Tibial nerve (tissue), 4 donors: ENCODE results near the gene CPN1.

Experiments
- EP300 ChIP-seq, 2 donors: sonication (generic); formaldehyde crosslinking; IDR thresholded peaks; one replicate each; pipeline ENCODE4 v1.6.1; 2017; ENCODE audit warnings: antibody characterized with exemption in 2 of 2, mild to moderate bottlenecking in 1 of 2
- POLR2A ChIP-seq, 2 donors: fragments of 450-650 bp; IDR thresholded peaks; one replicate each; pipeline ENCODE4 v1.6.1; 2017; ENCODE audit warnings: antibody characterized with exemption in 2 of 2, mild to moderate bottlenecking in 2 of 2, moderate library complexity in 2 of 2
- TF ChIP-seq, protein P1 (sequence below), 5 experiments: fragments of 200-600 bp in 3 of 5; fragments of 450-650 bp in 2 of 5; sonication (generic) in 3 of 5; IDR thresholded peaks; one replicate each; pipeline ENCODE4 v1.5.1; 2016 to 2019; ENCODE audit warnings: antibody characterized with exemption in 5 of 5, mild to moderate bottlenecking in 3 of 5, moderate library complexity in 2 of 5

DNA sequence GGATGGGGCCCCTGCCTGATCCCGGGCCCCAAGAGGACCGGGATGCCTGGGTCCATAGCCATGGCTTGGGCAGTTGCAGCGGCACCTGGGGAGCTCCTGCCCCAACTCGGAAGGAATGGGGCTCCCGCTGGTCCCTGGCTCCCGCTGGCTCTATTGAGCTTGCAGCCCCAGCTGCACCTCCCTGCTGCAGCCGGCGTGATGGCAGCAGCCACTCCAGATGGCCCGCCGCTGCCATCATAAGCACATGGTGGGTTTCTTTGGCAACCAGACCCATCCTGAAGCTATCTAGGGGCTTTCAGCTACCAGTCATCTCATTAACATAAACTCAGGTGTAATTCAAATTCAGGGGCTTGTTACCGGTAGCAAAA, 60.8 kb downstream of the CPN1 start:
- TF ChIP-seq, protein P1, sequence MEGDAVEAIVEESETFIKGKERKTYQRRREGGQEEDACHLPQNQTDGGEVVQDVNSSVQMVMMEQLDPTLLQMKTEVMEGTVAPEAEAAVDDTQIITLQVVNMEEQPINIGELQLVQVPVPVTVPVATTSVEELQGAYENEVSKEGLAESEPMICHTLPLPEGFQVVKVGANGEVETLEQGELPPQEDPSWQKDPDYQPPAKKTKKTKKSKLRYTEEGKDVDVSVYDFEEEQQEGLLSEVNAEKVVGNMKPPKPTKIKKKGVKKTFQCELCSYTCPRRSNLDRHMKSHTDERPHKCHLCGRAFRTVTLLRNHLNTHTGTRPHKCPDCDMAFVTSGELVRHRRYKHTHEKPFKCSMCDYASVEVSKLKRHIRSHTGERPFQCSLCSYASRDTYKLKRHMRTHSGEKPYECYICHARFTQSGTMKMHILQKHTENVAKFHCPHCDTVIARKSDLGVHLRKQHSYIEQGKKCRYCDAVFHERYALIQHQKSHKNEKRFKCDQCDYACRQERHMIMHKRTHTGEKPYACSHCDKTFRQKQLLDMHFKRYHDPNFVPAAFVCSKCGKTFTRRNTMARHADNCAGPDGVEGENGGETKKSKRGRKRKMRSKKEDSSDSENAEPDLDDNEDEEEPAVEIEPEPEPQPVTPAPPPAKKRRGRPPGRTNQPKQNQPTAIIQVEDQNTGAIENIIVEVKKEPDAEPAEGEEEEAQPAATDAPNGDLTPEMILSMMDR (IDR thresholded peaks at IDR 0.05), result no peak
- TF ChIP-seq POLR2A (IDR thresholded peaks at IDR 0.05) (no peak), EP300 (IDR thresholded peaks at IDR 0.05) (no peak)
